Neuronal stem cell (in vitro differentiated cells): ENCODE data around the gene JADE3.

ENCODE experiments used
- DNase-seq: peaks from one replicate; pipeline ENCODE4 v3.0.0-alpha.2; 2013; ENCODE audit warnings: low spot score
- H2AFZ ChIP-seq: one replicate; pipeline ENCODE4 v1.6.1; 2013; ENCODE audit warnings: mild to moderate bottlenecking, low read length, inconsistent platforms
- H2AK5ac ChIP-seq: 2 replicates; pipeline ENCODE4 v1.6.1; 2013; ENCODE audit warnings: low read depth, mild to moderate bottlenecking, inconsistent platforms, low read length, moderate library complexity, mixed read lengths
- H2BK120ac ChIP-seq: 2 replicates; pipeline ENCODE4 v1.6.1; 2013; ENCODE audit warnings: low read depth, mild to moderate bottlenecking, inconsistent platforms, low read length, moderate library complexity, mixed read lengths
- H2BK12ac ChIP-seq: one replicate; pipeline ENCODE4 v1.6.1; 2013; ENCODE audit warnings: low read length, inconsistent platforms
- H2BK15ac ChIP-seq: 2 replicates; pipeline ENCODE4 v1.6.1; 2013; ENCODE audit warnings: mild to moderate bottlenecking, low read length, inconsistent platforms, mixed read lengths
- H2BK5ac ChIP-seq: one replicate; pipeline ENCODE4 v1.6.1; 2013; ENCODE audit warnings: inconsistent platforms, mild to moderate bottlenecking, low read length, moderate library complexity
- H3K14ac ChIP-seq: one replicate; pipeline ENCODE4 v1.6.1; 2013; ENCODE audit warnings: low read length, inconsistent platforms
- H3K18ac ChIP-seq: 2 replicates; pipeline ENCODE4 v1.6.1; 2013; ENCODE audit warnings: low read length, inconsistent platforms
- H3K23ac ChIP-seq: 2 replicates; pipeline ENCODE4 v1.6.1; 2013; ENCODE audit warnings: low read depth, mild to moderate bottlenecking, mixed read lengths, low read length, inconsistent platforms; ENCODE audit not compliant: poor library complexity
- H3K27ac ChIP-seq: replicated peaks from 3 replicates; pipeline ENCODE4 v1.5.1; 2013; ENCODE audit warnings: low read length, inconsistent platforms
- H3K27me3 ChIP-seq, 3 experiments: 2 replicates each; pipeline ENCODE4 v1.6.1; 2013; ENCODE audit warnings: low read length in 3 of 3, mild to moderate bottlenecking in 2 of 3, inconsistent platforms in 1 of 3, low read depth in 1 of 3, mixed read lengths in 1 of 3, moderate library complexity in 1 of 3; ENCODE audit not compliant: control insufficient read depth in 3 of 3, insufficient read depth in 3 of 3
- H3K36me3 ChIP-seq, 2 donors: replicated peaks in 1 of 2; 2 replicates each; pipeline ENCODE4 v1.6.1; 2013; ENCODE audit warnings: low read length in 2 of 2; ENCODE audit not compliant: control insufficient read depth in 2 of 2, insufficient read depth in 2 of 2
- H3K4ac ChIP-seq: 2 replicates; pipeline ENCODE4 v1.6.1; 2013; ENCODE audit warnings: inconsistent platforms, mild to moderate bottlenecking, low read length, moderate library complexity
- H3K4me1 ChIP-seq, 2 donors: 1 replicate in 1 of 2; 2 replicates in 1 of 2; pipeline ENCODE4 v1.6.1; 2013; ENCODE audit warnings: low read length in 2 of 2, low read depth in 1 of 2; ENCODE audit not compliant: control insufficient read depth in 2 of 2, insufficient read depth in 1 of 2
- H3K4me2 ChIP-seq: one replicate; pipeline ENCODE4 v1.6.1; 2013; ENCODE audit warnings: mild to moderate bottlenecking, low read length, inconsistent platforms; ENCODE audit not compliant: insufficient read depth, poor library complexity, severe bottlenecking
- H3K4me3 ChIP-seq, 2 donors: 2 replicates each; pipeline ENCODE4 v1.5.1; 2013; ENCODE audit warnings: low read length in 2 of 2, mild to moderate bottlenecking in 2 of 2, inconsistent platforms in 1 of 2, moderate library complexity in 1 of 2
- H3K79me1 ChIP-seq: one replicate; pipeline ENCODE4 v1.6.1; 2013; ENCODE audit warnings: low read depth, mild to moderate bottlenecking, inconsistent platforms, low read length, moderate library complexity
- H3K9ac ChIP-seq: one replicate; pipeline ENCODE4 v1.6.1; 2013; ENCODE audit warnings: mild to moderate bottlenecking, low read depth, low read length, inconsistent platforms; ENCODE audit not compliant: poor library complexity
- H3K9me3 ChIP-seq, 2 donors: replicated peaks in 1 of 2; 2 replicates each; pipeline versions ENCODE3 to v1.6.1; 2013; ENCODE audit warnings: low read length in 2 of 2, mild to moderate bottlenecking in 2 of 2, inconsistent platforms in 1 of 2, low read depth in 1 of 2, mixed read lengths in 1 of 2, moderate library complexity in 1 of 2; ENCODE audit not compliant: control insufficient read depth in 2 of 2, insufficient read depth in 1 of 2
- H4K8ac ChIP-seq: one replicate; pipeline ENCODE4 v1.6.1; 2013; ENCODE audit warnings: low read depth, mild to moderate bottlenecking, inconsistent platforms, low read length, moderate library complexity
- H4K91ac ChIP-seq: one replicate; pipeline ENCODE4 v1.6.1; 2013; ENCODE audit warnings: low read length, low read depth, mild to moderate bottlenecking, inconsistent platforms; ENCODE audit not compliant: poor library complexity
- WGBS, 2 donors: extraction: QIAGEN DNeasy Blood & Tissue Kit; methylation state at CpG; one replicate each; pipeline ENCODE4 v1.1.7; 2013; ENCODE audit warnings: missing lambda C conversion rate in 2 of 2, mixed read lengths in 1 of 2; ENCODE audit not compliant: insufficient read length in 2 of 2, insufficient replicate concordance in 1 of 2; ENCODE audit errors: extremely low coverage in 2 of 2; 5-methylcytosine and 5-hydroxymethylcytosine counted together

JADE3 gene

DNA sequence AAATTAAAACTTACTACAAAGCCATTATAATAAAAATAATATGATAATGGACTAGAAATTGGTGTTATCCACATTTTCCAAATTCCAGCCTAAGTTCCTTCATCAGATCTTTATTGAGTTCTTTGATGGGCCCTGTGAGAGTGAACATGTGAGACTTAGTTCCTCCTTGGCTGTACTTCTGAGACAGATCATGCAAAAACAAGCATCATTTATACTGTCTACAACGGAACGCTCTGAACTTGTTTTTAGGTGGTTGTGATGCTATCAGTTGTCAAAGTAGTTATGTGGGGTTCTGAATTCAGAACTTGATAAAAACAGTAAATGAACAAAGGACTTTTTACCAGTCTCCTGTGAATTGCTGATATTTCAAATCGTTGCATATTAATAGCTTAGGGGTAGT, 48.9 kb downstream of the JADE3 start:
- Histone ChIP-seq H2AFZ (no peak overlapping the region), H3K9me3 (no peaks in the 10 kb centered on the region), H3K9ac (no peak overlapping the region), H3K27ac (no peak overlapping the region), H3K4me3 (no peak overlapping the region), H3K23ac (no peak overlapping the region), H4K8ac (no peak overlapping the region), H3K18ac (no peak overlapping the region), H4K91ac (no peak overlapping the region), H3K4me1 (no peaks in the 10 kb centered on the region), H2BK12ac (no peak overlapping the region), H2BK120ac (no peak overlapping the region), H2BK5ac (no peak overlapping the region), H3K4me2 (no peak overlapping the region), H2AK5ac (no peak overlapping the region), H2BK15ac (no peak overlapping the region), H3K36me3 (no peaks in the 10 kb centered on the region), H3K14ac (no peak overlapping the region), H3K4ac (no peak overlapping the region), H3K27me3 (no peaks in the 10 kb centered on the region), H3K79me1 (no peaks in the 10 kb centered on the region)
- WGBS, 2 donors, result no CpG with 5 or more reads among the region's 3 CpGs
- DNase-seq, result no peak

DNA sequence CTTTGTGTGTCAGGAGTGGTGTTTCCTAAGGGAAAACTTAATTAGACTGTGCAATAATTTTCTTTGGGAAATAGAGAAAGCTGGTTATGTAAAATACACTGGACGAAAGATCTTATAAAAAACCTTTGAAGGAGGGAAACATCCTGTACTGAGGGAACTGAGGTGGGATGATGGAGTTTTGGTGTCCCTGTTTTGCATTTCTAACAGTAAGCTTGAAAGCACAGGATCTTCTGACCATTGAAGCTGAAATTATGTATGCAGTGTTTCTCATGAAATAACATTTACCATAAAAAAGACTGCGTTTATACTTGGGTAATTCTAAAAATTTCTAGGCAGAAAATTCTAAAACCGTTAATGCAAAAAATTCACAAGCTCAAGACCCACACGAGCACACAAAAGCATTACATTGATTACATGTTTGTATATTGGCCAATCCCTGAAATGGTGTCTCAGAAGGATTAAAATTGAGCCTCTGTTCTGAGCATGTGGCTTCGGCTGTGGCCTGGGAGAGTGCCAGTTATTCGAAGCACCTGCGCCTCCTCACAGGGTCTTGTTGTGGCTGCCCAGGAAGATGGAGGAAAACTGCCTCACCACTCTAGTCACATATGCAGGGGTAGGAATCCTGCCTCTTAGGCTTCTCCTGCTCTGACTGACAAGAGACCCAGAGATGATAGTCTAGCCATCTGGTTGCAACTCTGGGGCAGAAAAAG, 49.5 kb downstream of the JADE3 start:
- WGBS, 2 donors, result no CpG with 5 or more reads among the region's 7 CpGs
- Histone ChIP-seq H2AFZ (no peak overlapping the region), H3K18ac (no peak overlapping the region), H3K4me2 (no peak overlapping the region), H4K91ac (no peak overlapping the region), H2BK12ac (no peak overlapping the region), H3K79me1 (no peaks in the 10 kb centered on the region), H3K9me3 (no peaks in the 10 kb centered on the region), H3K4me1 (no peaks in the 10 kb centered on the region), H3K27ac (no peak overlapping the region), H3K4me3 (no peak overlapping the region), H3K36me3 (no peaks in the 10 kb centered on the region), H3K27me3 (no peaks in the 10 kb centered on the region), H4K8ac (no peak overlapping the region), H2BK15ac (no peak overlapping the region), H3K9ac (no peak overlapping the region), H2AK5ac (no peak overlapping the region), H3K14ac (no peak overlapping the region), H2BK5ac (no peak overlapping the region), H2BK120ac (no peak overlapping the region), H3K23ac (no peak overlapping the region), H3K4ac (no peak overlapping the region)
- no peak for DNase-seq

DNA sequence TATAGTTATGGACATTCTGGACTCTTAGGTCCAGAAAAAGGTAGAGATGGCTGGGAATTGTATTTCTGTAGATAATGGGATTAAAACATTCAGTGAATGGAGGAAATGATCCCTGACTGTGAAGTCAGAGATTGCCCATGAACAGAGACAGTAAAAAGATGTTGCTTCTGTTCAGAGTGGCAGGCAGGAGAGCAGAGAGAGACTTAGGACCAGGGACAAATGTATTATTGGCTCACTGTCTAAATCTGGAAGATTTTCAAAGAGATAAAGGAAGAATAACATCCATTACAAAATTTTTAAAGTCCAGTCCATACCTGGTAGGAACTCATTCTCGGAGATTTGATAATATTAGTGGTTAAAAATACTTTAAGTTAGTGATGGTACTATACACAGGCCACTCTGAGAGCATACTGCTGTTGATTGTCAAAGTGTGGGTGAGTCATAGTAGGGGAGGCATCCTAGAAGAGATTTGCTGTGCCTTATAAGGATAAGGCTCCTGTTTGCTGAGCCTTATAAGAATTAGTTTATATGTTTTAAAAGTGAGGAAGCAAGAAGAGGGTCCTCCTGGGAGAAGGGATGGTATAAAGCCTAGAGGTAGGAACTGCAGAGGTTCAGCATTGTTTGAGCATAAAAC, 53.0 kb downstream of the JADE3 start:
- Histone ChIP-seq H3K4ac (no peak overlapping the region), H3K9me3 (no peaks in the 10 kb centered on the region), H2AFZ (no peak overlapping the region), H2BK5ac (no peak overlapping the region), H2BK15ac (no peak overlapping the region), H3K27me3 (no peaks in the 10 kb centered on the region), H3K4me1 (no peaks in the 10 kb centered on the region), H3K36me3 (no peaks in the 10 kb centered on the region), H3K79me1 (no peaks in the 10 kb centered on the region), H3K27ac (no peak overlapping the region), H3K18ac (no peak overlapping the region), H2BK12ac (no peak overlapping the region), H3K14ac (no peak overlapping the region), H4K91ac (no peak overlapping the region), H3K9ac (no peak overlapping the region), H2AK5ac (no peak overlapping the region), H4K8ac (no peak overlapping the region), H2BK120ac (no peak overlapping the region), H3K4me2 (no peak overlapping the region), H3K4me3 (no peak overlapping the region), H3K23ac (no peak overlapping the region)
- whole genome bisulfite sequencing, 2 donors, result no CpG with 5 or more reads among the region's 1 CpG
- DNase-seq, result no peak

DNA sequence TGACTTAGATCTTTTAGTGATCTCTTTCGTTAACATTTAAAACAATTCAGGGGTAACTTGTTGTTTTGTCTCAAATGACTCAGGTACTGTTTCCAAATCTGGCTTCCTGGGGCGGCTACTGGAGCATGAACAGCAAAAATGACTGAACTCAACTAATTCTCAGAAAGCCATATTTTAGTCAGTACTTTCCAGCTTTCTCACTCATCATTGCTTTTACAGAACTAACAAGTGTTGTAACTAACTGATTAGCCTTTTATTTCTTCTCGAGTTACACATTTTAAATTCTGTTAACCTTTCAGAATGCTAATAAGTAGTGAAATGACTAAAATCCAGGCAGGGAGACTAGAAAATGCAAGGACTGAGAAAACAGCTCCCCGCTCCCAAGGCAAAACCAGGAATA, 55.3 kb downstream of the JADE3 start:
- no peaks in the 10 kb centered on the region for H3K36me3 ChIP-seq
- no peak overlapping the region for H3K9ac ChIP-seq
- H2AFZ ChIP-seq, result no peak overlapping the region
- H2BK5ac ChIP-seq, result no peak overlapping the region
- no peaks in the 10 kb centered on the region for H3K9me3 ChIP-seq
- no peak overlapping the region for H2BK120ac ChIP-seq
- H3K4ac ChIP-seq, result no peak overlapping the region
- no peak overlapping the region for H2AK5ac ChIP-seq
- no peak overlapping the region for H3K4me3 ChIP-seq
- H3K14ac ChIP-seq, result no peak overlapping the region
- no peak overlapping the region for H4K91ac ChIP-seq
- H3K79me1 ChIP-seq, result no peaks in the 10 kb centered on the region
- no peak overlapping the region for H3K4me2 ChIP-seq
- H2BK12ac ChIP-seq, result no peak overlapping the region
- H2BK15ac ChIP-seq, result no peak overlapping the region
- no peak for DNase-seq
- H3K4me1 ChIP-seq, result no peaks in the 10 kb centered on the region
- no peak overlapping the region for H3K18ac ChIP-seq
- no peak overlapping the region for H4K8ac ChIP-seq
- WGBS, 2 donors, result no CpG with 5 or more reads among the region's 4 CpGs
- no peak overlapping the region for H3K23ac ChIP-seq
- no peaks in the 10 kb centered on the region for H3K27me3 ChIP-seq
- no peak overlapping the region for H3K27ac ChIP-seq
